GM13977 (cell line): ENCODE data around the gene HOXA1.

Experiments
- DNase-seq: peaks from one replicate; pipeline ENCODE4 v3.0.0; 2012; ENCODE audit warnings: low spot score
- CTCF ChIP-seq: IDR thresholded peaks from 2 replicates; pipeline ENCODE4 v1.5.1; 2012; ENCODE audit warnings: mild to moderate bottlenecking, control low read depth; ENCODE audit not compliant: insufficient read depth; ENCODE audit errors: extremely low read depth, missing control alignments
- in situ Hi-C: fragments of 300-500 bp; cut with MboI; formaldehyde crosslinking; loops from one replicate; pipeline ENCODE4 v1.12.0; 2022; ENCODE audit warnings: low sequenced_read_pairs, low pct_unique_long_range_greater_than_20kb, mixed read lengths, inconsistent platforms; ENCODE audit not compliant: unreplicated experiment

Gene HOXA1

GRCh38 chr7:27109466-27110185, 13.8 kb upstream of the HOXA1 start:
- in situ Hi-C loops: no loop called here
- no peak for TF ChIP-seq CTCF
- DNase-seq: no peak

- DNase-seq: no peak
- in situ Hi-C loops: no loop called here
Measured at GRCh38 chr7:27108390-27109127, 12.8 kb upstream of the HOXA1 start.

GRCh38 chr7:27107391-27108381, 11.9 kb upstream of the HOXA1 start:
- no peak for TF ChIP-seq CTCF
- in situ Hi-C loops: no loop called here
- no peak for DNase-seq

More at GRCh38 chr7:27108390-27109127, 12.8 kb upstream of the HOXA1 start:
- TF ChIP-seq CTCF: no peak

GRCh38 chr7:27106901-27107240, 11.1 kb upstream of the HOXA1 start:
- no peak for DNase-seq
- TF ChIP-seq CTCF: no peak
- in situ Hi-C loops: no loop called here

- DNase-seq: no peak
- TF ChIP-seq CTCF: no peak
- in situ Hi-C loops: no loop called here
Measured at GRCh38 chr7:27106181-27106900, 10.5 kb upstream of the HOXA1 start.
